Immature natural killer cell (primary cell): ENCODE data around the gene OR5H14. TPM values are rescaled to one million over a fixed set of nuclear protein-coding genes. Genes with fewer than 3 reads are reported as not detected.
"Not testable (repeated sequence)": the region's sequence is repeated elsewhere in the genome, so short reads cannot be mapped to it uniquely, and the experiment has no call there.

ENCODE experiments used
- DNase-seq, 3 donors: peaks; one replicate each; pipeline ENCODE4 v3.0.0; 2022; ENCODE audit warnings: mixed read lengths in 1 of 3
- H3K27ac Mint-ChIP-seq, 6 donors: one replicate each; pipeline ENCODE4 v1.8.0; 2020; ENCODE audit warnings: mixed read lengths in 6 of 6, mild to moderate bottlenecking in 5 of 6, inconsistent platforms in 4 of 6, moderate library complexity in 3 of 6
- H3K27me3 Mint-ChIP-seq, 3 donors: one replicate each; pipeline ENCODE4 v1.8.0; 2020 to 2021; ENCODE audit warnings: low read depth in 3 of 3, mild to moderate bottlenecking in 3 of 3, mixed read lengths in 3 of 3, moderate library complexity in 3 of 3, inconsistent platforms in 1 of 3
- H3K36me3 Mint-ChIP-seq, 3 donors: one replicate each; pipeline ENCODE4 v1.8.0; 2020; ENCODE audit warnings: mixed read lengths in 3 of 3, inconsistent platforms in 2 of 3, mild to moderate bottlenecking in 2 of 3
- H3K4me1 Mint-ChIP-seq, 2 donors: one replicate each; pipeline ENCODE4 v1.8.0; 2020; ENCODE audit warnings: inconsistent platforms in 2 of 2, mild to moderate bottlenecking in 2 of 2, mixed read lengths in 2 of 2, moderate library complexity in 1 of 2
- H3K4me3 Mint-ChIP-seq, 5 donors: one replicate each; pipeline ENCODE4 v1.8.0; 2020; ENCODE audit warnings: mild to moderate bottlenecking in 5 of 5, mixed read lengths in 5 of 5, inconsistent platforms in 3 of 5, moderate library complexity in 3 of 5
- H3K9me3 Mint-ChIP-seq, 6 donors: one replicate each; pipeline ENCODE4 v1.8.0; 2020; ENCODE audit warnings: mild to moderate bottlenecking in 6 of 6, mixed read lengths in 6 of 6, inconsistent platforms in 4 of 6, moderate library complexity in 3 of 6
- polyA plus RNA-seq, 3 donors: library from polyadenylated mRNA; unstranded; fragments of 300-500 nt; fragmentation: Illumina TruSeq; gene quantifications; one replicate each; pipeline ENCODE4 v1.2.3, GENCODE V29; 2021

The OR5H14 gene
- not detected for polyA plus RNA-seq

- Mint-ChIP-seq H3K4me3 (no peak within 1 kb of the TSS), H3K27me3 (peaks cover 0 to 4% (median 1%) of the 10 kb centered on the region in 3 donors), H3K27ac (no peak within 1 kb of the TSS), H3K36me3 (no peaks in the 10 kb centered on the region), H3K4me1 (no peaks in the 10 kb centered on the region), H3K9me3 (peaks cover 5 to 9% (median 8%) of the 10 kb centered on the region in 6 donors)
- DNase-seq: no peak
Measured at GRCh38 chr3:98147179-98147578, at the start of gene OR5H14. TSS of gene OR5H14 (plus strand) at chr3:98147479. CDS start at chr3:98149386, 1,907 bp downstream.

- Mint-ChIP-seq H3K4me1 (no peaks in the 10 kb centered on the region), H3K9me3 (peaks cover 0 to 3% (median 0%) of the 10 kb centered on the region in 6 donors), H3K27me3 (no peaks in the 10 kb centered on the region), H3K36me3 (no peaks in the 10 kb centered on the region), H3K27ac (no peak overlapping the region), H3K4me3 (no peak overlapping the region)
- DNase-seq: no peak
Measured at GRCh38 chr3:98099848-98100247, 47.4 kb upstream of the OR5H14 start.

- no peak overlapping the region for H3K4me3 Mint-ChIP-seq
- H3K27ac Mint-ChIP-seq: no peak overlapping the region
- no peaks in the 10 kb centered on the region for H3K36me3 Mint-ChIP-seq
- no peak for DNase-seq
- no peaks in the 10 kb centered on the region for H3K27me3 Mint-ChIP-seq
- peaks cover 0 to 37% (median 32%) of the 10 kb centered on the region in 6 donors for H3K9me3 Mint-ChIP-seq
- no peaks in the 10 kb centered on the region for H3K4me1 Mint-ChIP-seq
Measured at GRCh38 chr3:98108162-98108561, 39.1 kb upstream of the OR5H14 start.

GRCh38 chr3:98109807-98110549, 37.3 kb upstream of the OR5H14 start:
- Mint-ChIP-seq H3K27ac (no peak overlapping the region), H3K9me3 (peaks cover 0 to 51% (median 38%) of the 10 kb centered on the region in 6 donors), H3K4me3 (no peak overlapping the region)

GRCh38 chr3:98110550-98110908, 36.8 kb upstream of the OR5H14 start:
- no peaks in the 10 kb centered on the region for H3K27me3 Mint-ChIP-seq
- DNase-seq: no peak
- H3K36me3 Mint-ChIP-seq: no peaks in the 10 kb centered on the region
- no peak overlapping the region for H3K4me3 Mint-ChIP-seq
- no peak overlapping the region for H3K27ac Mint-ChIP-seq
- H3K4me1 Mint-ChIP-seq: no peaks in the 10 kb centered on the region
- H3K9me3 Mint-ChIP-seq: peaks cover 2 to 54% (median 39%) of the 10 kb centered on the region in 6 donors

More at GRCh38 chr3:98109807-98110549, 37.3 kb upstream of the OR5H14 start:
- no peaks in the 10 kb centered on the region for H3K27me3 Mint-ChIP-seq
- H3K4me1 Mint-ChIP-seq: no peaks in the 10 kb centered on the region
- no peaks in the 10 kb centered on the region for H3K36me3 Mint-ChIP-seq
- no peak for DNase-seq

GRCh38 chr3:98114264-98114663, 33.0 kb upstream of the OR5H14 start:
- no peak for DNase-seq
- H3K4me1 Mint-ChIP-seq: no peaks in the 10 kb centered on the region
- H3K36me3 Mint-ChIP-seq: no peaks in the 10 kb centered on the region
- H3K27me3 Mint-ChIP-seq: peaks cover 0 to 2% (median 0%) of the 10 kb centered on the region in 3 donors
- H3K4me3 Mint-ChIP-seq: no peak overlapping the region
- peaks cover 11 to 67% (median 37%) of the 10 kb centered on the region in 6 donors for H3K9me3 Mint-ChIP-seq
- no peak overlapping the region for H3K27ac Mint-ChIP-seq

- H3K4me3 Mint-ChIP-seq: no peak overlapping the region
- peaks cover 11 to 57% (median 25%) of the 10 kb centered on the region in 6 donors for H3K9me3 Mint-ChIP-seq
- H3K4me1 Mint-ChIP-seq: no peaks in the 10 kb centered on the region
- DNase-seq: no peak
- no peaks in the 10 kb centered on the region for H3K36me3 Mint-ChIP-seq
- peaks cover 0 to 2% (median 0%) of the 10 kb centered on the region in 3 donors for H3K27me3 Mint-ChIP-seq
- H3K27ac Mint-ChIP-seq: no peak overlapping the region
Measured at GRCh38 chr3:98115717-98116116, 31.6 kb upstream of the OR5H14 start.

- no peak within 1 kb of the TSS for H3K27ac Mint-ChIP-seq
- H3K4me1 Mint-ChIP-seq: no peaks in the 10 kb centered on the region
- H3K27me3 Mint-ChIP-seq: peaks cover 0 to 5% (median 1%) of the 10 kb centered on the region in 3 donors
Measured at GRCh38 chr3:98130421-98130820, 16.9 kb upstream of the OR5H14 start, which contains the start of gene OR5H1. TSS of gene OR5H1 (plus strand) at chr3:98130721. CDS start at chr3:98132698, 1,977 bp downstream.

GRCh38 chr3:98136631-98137030, 10.6 kb upstream of the OR5H14 start:
- no peak overlapping the region for H3K4me3 Mint-ChIP-seq
- no peak for DNase-seq
- H3K4me1 Mint-ChIP-seq: no peaks in the 10 kb centered on the region
- H3K9me3 Mint-ChIP-seq: peaks cover 0 to 6% (median 0%) of the 10 kb centered on the region in 6 donors
- H3K36me3 Mint-ChIP-seq: no peaks in the 10 kb centered on the region
- H3K27ac Mint-ChIP-seq: no peak overlapping the region
- H3K27me3 Mint-ChIP-seq: peaks cover 0 to 2% (median 1%) of the 10 kb centered on the region in 3 donors

More at GRCh38 chr3:98130421-98130820, 16.9 kb upstream of the OR5H14 start, which contains the start of gene OR5H1:
- no peak for DNase-seq
- Mint-ChIP-seq H3K9me3 (peaks cover 0 to 10% (median 0%) of the 10 kb centered on the region in 6 donors), H3K4me3 (no peak within 1 kb of the TSS), H3K36me3 (no peaks in the 10 kb centered on the region)

- DNase-seq, H3K9me3 Mint-ChIP-seq, H3K27me3 Mint-ChIP-seq, H3K27ac Mint-ChIP-seq, H3K36me3 Mint-ChIP-seq, H3K4me1 Mint-ChIP-seq, H3K4me3 Mint-ChIP-seq: not testable (repeated sequence)
Measured at GRCh38 chr3:98137826-98138557, 9.3 kb upstream of the OR5H14 start.

GRCh38 chr3:98140531-98140930, 6.7 kb upstream of the OR5H14 start:
- Mint-ChIP-seq H3K36me3 (no peaks in the 10 kb centered on the region), H3K4me3 (no peak overlapping the region), H3K9me3 (peaks cover 0 to 7% (median 0%) of the 10 kb centered on the region in 6 donors), H3K27ac (no peak overlapping the region), H3K27me3 (peaks cover 0 to 4% (median 2%) of the 10 kb centered on the region in 3 donors), H3K4me1 (no peaks in the 10 kb centered on the region)
- no peak for DNase-seq

GRCh38 chr3:98148751-98149150, 1.5 kb downstream of the OR5H14 start:
- Mint-ChIP-seq H3K4me3 (no peak overlapping the region), H3K27me3 (peaks cover 0 to 4% (median 1%) of the 10 kb centered on the region in 3 donors), H3K27ac (no peak overlapping the region), H3K4me1 (no peaks in the 10 kb centered on the region), H3K9me3 (peaks cover 4 to 10% (median 5%) of the 10 kb centered on the region in 6 donors), H3K36me3 (no peaks in the 10 kb centered on the region)
- no peak for DNase-seq

GRCh38 chr3:98149456-98149855, 2.2 kb downstream of the OR5H14 start:
- H3K9me3 Mint-ChIP-seq, H3K4me3 Mint-ChIP-seq, H3K4me1 Mint-ChIP-seq, H3K27ac Mint-ChIP-seq, H3K27me3 Mint-ChIP-seq, H3K36me3 Mint-ChIP-seq, DNase-seq: not testable (repeated sequence)

GRCh38 chr3:98151241-98151640, 4.0 kb downstream of the OR5H14 start:
- Mint-ChIP-seq H3K4me1 (no peaks in the 10 kb centered on the region), H3K4me3 (no peak overlapping the region), H3K27me3 (peaks cover 0 to 1% (median 0%) of the 10 kb centered on the region in 3 donors), H3K27ac (no peak overlapping the region), H3K36me3 (no peaks in the 10 kb centered on the region), H3K9me3 (peaks cover 4 to 10% (median 5%) of the 10 kb centered on the region in 6 donors)
- no peak for DNase-seq
